GM23338 (cell line): ENCODE measurements around the gene ADGRB2.

Source experiments
- CREB1 ChIP-seq: fragments of 250-450 bp; sonication (Bioruptor Pico); IDR thresholded peaks from 2 replicates; pipeline ENCODE4 v1.5.0; 2020; ENCODE audit warnings: low read depth, mild to moderate bottlenecking, moderate library complexity
- CTCF ChIP-seq, 2 experiments: fragments of 200-600 bp in 1 of 2; sonication (generic) in 1 of 2; conservative IDR thresholded peaks; 2 replicates each; pipeline versions ENCODE4 v1.5.1 to v1.6.1; 2016 to 2017; ENCODE audit warnings: antibody characterized with exemption in 2 of 2, low read depth in 2 of 2, mild to moderate bottlenecking in 2 of 2, moderate library complexity in 1 of 2
- EZH2 ChIP-seq: fragments of 200-600 bp; sonication (generic); IDR thresholded peaks from one replicate; pipeline ENCODE4 v1.8.0; 2017; ENCODE audit warnings: antibody characterized with exemption, mild to moderate bottlenecking, low read depth; ENCODE audit not compliant: unreplicated experiment
- POLR2AphosphoS5 ChIP-seq: IDR thresholded peaks from 2 replicates; pipeline ENCODE4 v1.6.1; 2016; ENCODE audit warnings: antibody characterized with exemption, low read depth
- REST ChIP-seq: IDR thresholded peaks from one replicate; pipeline ENCODE4 v1.6.1; 2018; ENCODE audit warnings: antibody characterized with exemption; ENCODE audit not compliant: unreplicated experiment

GRCh38 chr1:31749785-31750735 lies 14.1 kb downstream of the ADGRB2 start:
- TF ChIP-seq POLR2AphosphoS5 (no peak), CTCF (conservative IDR thresholded peaks at IDR 0.05; ENCODE audit: low read depth in 2 of 2) (no peak), EZH2 (no peak), REST (no peak), CREB1 (CRISPR knock-in tag) (no peak)
